ENCODE measurements around the gene ADD2. TPM values are rescaled to one million over a fixed set of nuclear protein-coding genes. Genes with fewer than 3 reads are reported as not detected.

ADD2 gene
- total and polyA plus RNA-seq, 4 donors = 0.08 to 156 (median 0.16) TPM; not detected in 1

DNA sequence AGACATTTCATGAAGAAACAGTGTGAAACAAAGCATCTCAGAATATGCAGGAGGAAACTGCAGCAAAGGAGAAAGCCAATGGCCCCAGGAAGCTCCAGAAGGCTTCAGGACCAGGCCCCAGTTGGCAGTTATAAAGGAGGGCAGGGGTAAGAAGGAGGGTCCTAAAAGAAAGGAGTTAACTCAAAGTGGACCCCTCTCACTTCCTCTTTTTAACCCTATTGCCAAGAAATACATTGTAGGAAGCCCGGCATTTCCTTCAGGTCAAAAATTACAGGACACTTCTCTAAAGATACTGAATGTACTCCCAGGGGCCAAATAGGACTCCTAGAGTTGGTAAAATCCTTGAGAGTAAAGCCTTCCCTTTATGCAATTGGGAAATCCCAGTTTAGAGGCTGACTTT lies 137.2 kb downstream of the ADD2 start:
- Histone ChIP-seq H3K9ac (ENCODE audit: low read depth in 1 of 2, low read length in 2 of 2) (no peak overlapping the region), H3K27ac (ENCODE audit: low read depth in 1 of 2, low read length in 2 of 2) (no peak overlapping the region), H3K4me1 (ENCODE audit: control insufficient read depth in 4 of 4, insufficient read depth in 4 of 4, low read length in 3 of 4) (no peaks in the 10 kb centered on the region), H3K9me3 (ENCODE audit: control insufficient read depth in 4 of 4, low read length in 3 of 4) (peaks cover 0 to 5% (median 1%) of the 10 kb centered on the region in 4 donors), H3K27me3 (ENCODE audit: control insufficient read depth in 4 of 4, insufficient read depth in 4 of 4, low read length in 3 of 4) (no peaks in the 10 kb centered on the region), H3K4me3 (ENCODE audit: low read depth in 1 of 3, low read length in 3 of 3) (no peak overlapping the region), H3K36me3 (ENCODE audit: control insufficient read depth in 4 of 4, insufficient read depth in 3 of 4, low read depth in 1 of 4, low read length in 3 of 4) (no peaks in the 10 kb centered on the region)
- TF ChIP-seq FOXA1 (IDR thresholded peaks at IDR 0.05) (no peak), MAX (IDR thresholded peaks at IDR 0.05) (no peak), FOXA2 (IDR thresholded peaks at IDR 0.05) (no peak), HNF4G (IDR thresholded peaks at IDR 0.05) (no peak), JUND (IDR thresholded peaks at IDR 0.05) (no peak), HNF4A (conservative IDR thresholded peaks at IDR 0.05) (no peak), GABPA (IDR thresholded peaks at IDR 0.05 in 1 of 2, conservative IDR thresholded peaks at IDR 0.05 in 1 of 2) (no peak), TAF1 (conservative IDR thresholded peaks at IDR 0.05) (no peak), REST (IDR thresholded peaks at IDR 0.05) (no peak)
- TF ChIP-seq, protein P1, sequence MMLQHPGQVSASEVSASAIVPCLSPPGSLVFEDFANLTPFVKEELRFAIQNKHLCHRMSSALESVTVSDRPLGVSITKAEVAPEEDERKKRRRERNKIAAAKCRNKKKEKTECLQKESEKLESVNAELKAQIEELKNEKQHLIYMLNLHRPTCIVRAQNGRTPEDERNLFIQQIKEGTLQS (IDR thresholded peaks at IDR 0.05) = no peak
- TF ChIP-seq, protein P2, sequence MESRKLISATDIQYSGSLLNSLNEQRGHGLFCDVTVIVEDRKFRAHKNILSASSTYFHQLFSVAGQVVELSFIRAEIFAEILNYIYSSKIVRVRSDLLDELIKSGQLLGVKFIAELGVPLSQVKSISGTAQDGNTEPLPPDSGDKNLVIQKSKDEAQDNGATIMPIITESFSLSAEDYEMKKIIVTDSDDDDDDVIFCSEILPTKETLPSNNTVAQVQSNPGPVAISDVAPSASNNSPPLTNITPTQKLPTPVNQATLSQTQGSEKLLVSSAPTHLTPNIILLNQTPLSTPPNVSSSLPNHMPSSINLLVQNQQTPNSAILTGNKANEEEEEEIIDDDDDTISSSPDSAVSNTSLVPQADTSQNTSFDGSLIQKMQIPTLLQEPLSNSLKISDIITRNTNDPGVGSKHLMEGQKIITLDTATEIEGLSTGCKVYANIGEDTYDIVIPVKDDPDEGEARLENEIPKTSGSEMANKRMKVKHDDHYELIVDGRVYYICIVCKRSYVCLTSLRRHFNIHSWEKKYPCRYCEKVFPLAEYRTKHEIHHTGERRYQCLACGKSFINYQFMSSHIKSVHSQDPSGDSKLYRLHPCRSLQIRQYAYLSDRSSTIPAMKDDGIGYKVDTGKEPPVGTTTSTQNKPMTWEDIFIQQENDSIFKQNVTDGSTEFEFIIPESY (IDR thresholded peaks at IDR 0.05) = no peak
- no peak for DNase-seq (ENCODE audit: low spot score)
- 86% methylated on average over 1 of the region's 1 CpG for WGBS

GRCh38 chr2:70627211-70627898 lies 140.6 kb downstream of the ADD2 start:
- H3K4me1 ChIP-seq (ENCODE audit: control insufficient read depth in 4 of 4, insufficient read depth in 4 of 4, low read length in 3 of 4) = no peaks in the 10 kb centered on the region
- WGBS = 72% methylated on average over 2 of the region's 2 CpGs
- TF ChIP-seq, protein P1 (IDR thresholded peaks at IDR 0.05) = no peak
- TF ChIP-seq EGR1 (IDR thresholded peaks at IDR 0.05; ENCODE audit: low read depth in 2 of 2) (no peak), HNF4A (conservative IDR thresholded peaks at IDR 0.05) (peak in 1 of 2 donors; percentile 7), NR2F2 (IDR thresholded peaks at IDR 0.05) (peak; percentile 68), RAD21 (IDR thresholded peaks at IDR 0.05) (no peak), YY1 (IDR thresholded peaks at IDR 0.05) (no peak), JUND (IDR thresholded peaks at IDR 0.05) (no peak), FOXA2 (IDR thresholded peaks at IDR 0.05) (no peak), RXRA (IDR thresholded peaks at IDR 0.05) (peak; percentile 14 to 28), HNF4G (IDR thresholded peaks at IDR 0.05) (no peak)
- TF ChIP-seq, protein P2 (IDR thresholded peaks at IDR 0.05) = no peak
- H3K4me3 ChIP-seq (ENCODE audit: low read depth in 1 of 3, low read length in 3 of 3) = no peak overlapping the region
- peak; percentile 56 for DNase-seq (ENCODE audit: low spot score)
- H3K27ac ChIP-seq (ENCODE audit: low read depth in 1 of 2, low read length in 2 of 2) = no peak overlapping the region
- no peaks in the 10 kb centered on the region for H3K9me3 ChIP-seq (ENCODE audit: control insufficient read depth in 4 of 4, low read length in 3 of 4)
- H3K9ac ChIP-seq (ENCODE audit: low read depth in 1 of 2, low read length in 2 of 2) = no peak overlapping the region
- H3K36me3 ChIP-seq (ENCODE audit: control insufficient read depth in 4 of 4, insufficient read depth in 3 of 4, low read depth in 1 of 4, low read length in 3 of 4) = no peaks in the 10 kb centered on the region
- H3K27me3 ChIP-seq (ENCODE audit: control insufficient read depth in 4 of 4, insufficient read depth in 4 of 4, low read length in 3 of 4) = no peaks in the 10 kb centered on the region

Data from liver (tissue), 9 donors.